Endothelial cell of coronary artery (primary cell): ENCODE data around the gene DMD. TPM values are rescaled to one million over a fixed set of nuclear protein-coding genes. Genes with fewer than 3 reads are reported as not detected.

Experiments used
- total RNA-seq: library from RNA; depleted of rRNA; stranded (reverse); fragments of >200 nt; gene quantifications from 2 replicates; pipeline ENCODE4 v1.2.3, GENCODE V29; 2014

Gene DMD
- total RNA-seq, result 7.0 and 10.4 TPM in 2 replicates

GRCh38 chrX:33211356-33212260, at the start of gene DMD:
Gene DMD, minus strand, starts transcription at chrX:33211549. Its CDS starts 237 bp downstream, at chrX:33211312.

GRCh38 chrX:31071725-31072124, 2139.6 kb downstream of the DMD start, which contains the start of gene FTHL17:
Gene FTHL17, minus strand, starts transcription at chrX:31072041. Its CDS starts 88 bp downstream, at chrX:31071953.

